GM12878 (cell line): ENCODE measurements around the gene KCNK13. TPM values are rescaled to one million over a fixed set of nuclear protein-coding genes. Genes with fewer than 3 reads are reported as not detected.
"Not testable (repeated sequence)": the region's sequence is repeated elsewhere in the genome, so short reads cannot be mapped to it uniquely, and the experiment has no call there.

Experiments used
- ATAC-seq: fragments of 200-7000 bp; cut with Tn5 transposase; 3 replicates; pipeline ENCODE4 v1.9.1; 2020; ENCODE audit warnings: mild to moderate bottlenecking, moderate library complexity
- BruUV-seq: library from RNA; stranded (reverse); fragments of 400-500 nt; replicated peaks from 2 replicates; lab custom pipeline; 2021; lab: Mats Ljungman, UMichigan
- CTCF ChIA-PET: fragments of 300-600 bp; sonication (Branson Sonifier 250); formaldehyde crosslinking; extraction: SDS; loops from one replicate; lab custom pipeline; 2021; ENCODE audit warnings: inconsistent platforms; lab: Yijun Ruan, JAX
- POLR2A ChIA-PET: fragments of 350-600 bp; formaldehyde crosslinking; extraction: SDS; loops from one replicate; lab custom pipeline; 2021; ENCODE audit warnings: inconsistent platforms; lab: Charles Lee
- RAD21 ChIA-PET: fragments of 300-600 bp; sonication (Branson Sonifier 250); formaldehyde crosslinking; loops from one replicate; lab custom pipeline; 2023; ENCODE audit warnings: antibody characterized with exemption; ENCODE audit not compliant: unreplicated experiment; lab: Charles Lee
- SMC1A ChIA-PET: fragments of 300-600 bp; sonication (Branson Sonifier 250); formaldehyde crosslinking; loops from one replicate; lab custom pipeline; 2023; ENCODE audit not compliant: unreplicated experiment, uncharacterized antibody; lab: Charles Lee
- DNase-seq: peaks from one replicate; pipeline ENCODE4 v3.0.0-alpha.2; 2011; ENCODE audit warnings: low read depth, low spot score
- FAIRE-seq: peaks from 3 replicates; lab custom pipeline; 2011; peaks lifted over from hg19 to GRCh38; lab: Jason Lieb, UNC
- H2AFZ ChIP-seq: 2 replicates; pipeline ENCODE4 v1.6.0; 2011; ENCODE audit warnings: low read depth, low read length, control low read depth; ENCODE audit not compliant: control insufficient read depth
- H3K27ac ChIP-seq: 2 replicates; pipeline ENCODE4 v1.5.1; 2011; ENCODE audit warnings: control low read depth; ENCODE audit not compliant: control insufficient read depth, insufficient read depth
- H3K27me3 ChIP-seq, 2 experiments: replicated peaks in 1 of 2; 2 replicates each; pipeline versions ENCODE4 v1.6.0 to v1.6.1; 2011; ENCODE audit warnings: low read length in 1 of 2; ENCODE audit not compliant: control insufficient read depth in 2 of 2, insufficient read depth in 2 of 2
- H3K36me3 ChIP-seq, 2 experiments: 2 replicates each; pipeline ENCODE4 v1.5.1; 2011; ENCODE audit warnings: low read length in 1 of 2; ENCODE audit not compliant: control insufficient read depth in 2 of 2, insufficient read depth in 2 of 2
- H3K4me1 ChIP-seq: 2 replicates; pipeline ENCODE4 v1.6.1; 2011; ENCODE audit warnings: mild to moderate bottlenecking, low read length, moderate library complexity, mixed read lengths; ENCODE audit not compliant: control insufficient read depth, insufficient read depth
- H3K4me2 ChIP-seq: 2 replicates; pipeline ENCODE4 v1.6.0; 2011; ENCODE audit warnings: control low read depth; ENCODE audit not compliant: control insufficient read depth, insufficient read depth
- H3K4me3 ChIP-seq: fragments of 200-600 bp; sonication (generic); 2 replicates; pipeline ENCODE4 v1.5.1; 2016
- H3K79me2 ChIP-seq: 2 replicates; pipeline ENCODE4 v1.6.0; 2011; ENCODE audit warnings: low read length; ENCODE audit not compliant: control insufficient read depth, insufficient read depth
- H3K9ac ChIP-seq: 2 replicates; pipeline ENCODE4 v1.8.0; 2011; ENCODE audit warnings: low read length, control low read depth, mixed read lengths; ENCODE audit not compliant: control insufficient read depth, insufficient read depth
- H3K9me3 ChIP-seq: replicated peaks from 3 replicates; pipeline ENCODE4 v1.5.1; 2011; ENCODE audit warnings: mild to moderate bottlenecking, low read length; ENCODE audit not compliant: control insufficient read depth, insufficient read depth
- H4K20me1 ChIP-seq: 2 replicates; pipeline ENCODE4 v1.6.0; 2011; ENCODE audit not compliant: control insufficient read depth, insufficient read depth
- RELA ChIP-seq: fragments of 450-650 bp; IDR thresholded peaks from 2 replicates; pipeline ENCODE4 v1.8.0; 2014; ENCODE audit warnings: borderline replicate concordance; ENCODE audit not compliant: partially characterized antibody
- REST ChIP-seq: IDR thresholded peaks from 2 replicates; pipeline ENCODE4 v1.6.1; 2012; ENCODE audit warnings: mild to moderate bottlenecking, low read depth, low read length
- SMAD5 ChIP-seq: IDR thresholded peaks from 2 replicates; pipeline ENCODE4 v1.6.1; 2016; ENCODE audit warnings: antibody characterized with exemption, low read depth
- SPI1 ChIP-seq: IDR thresholded peaks from 2 replicates; pipeline ENCODE4 v1.6.1; 2011; ENCODE audit warnings: low read depth, mild to moderate bottlenecking, low read length, moderate library complexity, borderline replicate concordance; ENCODE audit not compliant: insufficient read depth
- WGBS: methylation state at CpG from one replicate; pipeline ENCODE4 v1.1.6; 2016; ENCODE audit warnings: low lambda C conversion rate; ENCODE audit not compliant: insufficient replicate concordance, insufficient coverage; ENCODE audit errors: missing lambda C conversion rate; 5-methylcytosine and 5-hydroxymethylcytosine counted together
- in situ Hi-C: fragments of 300-500 bp; cut with MboI; formaldehyde crosslinking; loops from 9 replicates; pipeline ENCODE4 v1.14.3; 2018; ENCODE audit warnings: mixed read lengths
- intact Hi-C: fragments of 100-400 bp; cut with micrococcal nuclease; formaldehyde crosslinking; loops from one replicate; pipeline ENCODE4 v1.14.2; 2022; ENCODE audit not compliant: unreplicated experiment
- polyA plus RNA-seq, 11 experiments: library from polyadenylated mRNA; depleted of rRNA in 4 of 11; unstranded in 6 of 11; stranded (reverse) in 5 of 11; fragments of >200 nt; fragmentation: Nextera tagmentation in 4 of 11; fragmentation: Illumina TruSeq in 1 of 11; extraction: Ambion mirVana in 4 of 11; extraction: Trizol in 1 of 11; gene quantifications; 1 replicate in 1 of 11; 2 replicates in 10 of 11; pipeline versions ENCODE4 v1.2.1 to v1.2.3, GENCODE V29; 2011 to 2016; ENCODE audit warnings: inconsistent platforms in 2 of 11, missing spikeins in 2 of 11, low read depth in 1 of 11
- total RNA-seq, 4 experiments: library from RNA; depleted of rRNA in 3 of 4; stranded (reverse); fragments of >200 nt in 3 of 4; fragmentation: Illumina TruSeq in 1 of 4; extraction: Trizol in 1 of 4; gene quantifications; 2 replicates each; pipeline versions ENCODE4 v1.2.1 to v1.2.3, GENCODE V29; 2013 to 2021

KCNK13 gene
- total and polyA plus RNA-seq, 10 of the 15 experiments (the other 5 are each of a cell fraction or from before 2014, with no cell fraction given), result not detected

GRCh38 chr14:90087433-90087832, 25.6 kb downstream of the KCNK13 start:
- Histone ChIP-seq H3K9me3 (no peaks in the 10 kb centered on the region; the same call in 2 of the 3 replicates), H3K4me2 (0 out of 2 replicates have a peak overlapping the region, but pooled peaks have one; percentile 14), H3K27ac (no peak overlapping the region), H3K79me2 (no peaks in the 10 kb centered on the region), H3K36me3 (no peaks in the 10 kb centered on the region), H3K4me1 (no peaks in the 10 kb centered on the region), H3K9ac (no peak overlapping the region), H3K4me3 (no peak overlapping the region), H2AFZ (no peak overlapping the region), H4K20me1 (no peaks in the 10 kb centered on the region), H3K27me3 (no peaks in the 10 kb centered on the region; a peak in 1 of 4 replicates)
- TF ChIP-seq REST (no peak), SPI1 (peak; percentile 65; the same call in 1 of the 2 replicates)
- SMC1A ChIA-PET, result no interaction called here
- RAD21 ChIA-PET, result no interaction called here
- POLR2A ChIA-PET, result no interaction called here
- WGBS, result 36% methylated on average over 6 of the region's 6 CpGs
- no TSS peak for BruUV-seq
- in situ Hi-C loops (no loop called here), intact Hi-C loops (no loop called here)
- ATAC-seq (peak; percentile 48; the same call in 2 of the 3 replicates), DNase-seq (no peak), FAIRE-seq (peak; percentile 31)
- CTCF ChIA-PET, result no interaction called here

- RAD21 ChIA-PET, result no interaction called here
- DNase-seq (no peak), FAIRE-seq (no peak), ATAC-seq (no peak)
- Histone ChIP-seq H3K9ac (no peak overlapping the region), H3K27me3 (no peaks in the 10 kb centered on the region; a peak in 1 of 4 replicates), H4K20me1 (no peaks in the 10 kb centered on the region), H3K79me2 (no peaks in the 10 kb centered on the region), H3K4me1 (no peaks in the 10 kb centered on the region), H3K9me3 (no peaks in the 10 kb centered on the region; the same call in 2 of the 3 replicates), H3K36me3 (no peaks in the 10 kb centered on the region)
- 29% methylated on average over 2 of the region's 2 CpGs for WGBS
- in situ Hi-C loops, result no loop called here
- POLR2A ChIA-PET, result no interaction called here
- BruUV-seq, result no TSS peak
- no peak for TF ChIP-seq SMAD5
- TF ChIP-seq RELA, result no peak
- TF ChIP-seq, all 136 proteins: peak for 0
- no peak overlapping the region for H3K4me3 ChIP-seq
- H2AFZ ChIP-seq, result no peak overlapping the region
- no peak overlapping the region for H3K27ac ChIP-seq
- intact Hi-C loops, result no loop called here
- ChIA-PET CTCF (no interaction called here), SMC1A (no interaction called here)
- no peak overlapping the region for H3K4me2 ChIP-seq
Measured at GRCh38 chr14:90088176-90088575, 26.4 kb downstream of the KCNK13 start.

- H3K9me3 ChIP-seq, RAD21 ChIA-PET, H2AFZ ChIP-seq, H3K9ac ChIP-seq, H3K27ac ChIP-seq, POLR2A ChIA-PET, H3K4me2 ChIP-seq, ATAC-seq, H3K4me1 ChIP-seq, intact Hi-C loops, H3K36me3 ChIP-seq, in situ Hi-C loops, FAIRE-seq, SMC1A ChIA-PET, H3K79me2 ChIP-seq, H3K4me3 ChIP-seq, BruUV-seq, CTCF ChIA-PET, H3K27me3 ChIP-seq, H4K20me1 ChIP-seq, DNase-seq: not testable (repeated sequence)
- WGBS, result 14% methylated on average over 6 of the region's 6 CpGs
Measured at GRCh38 chr14:90089486-90089885, 27.7 kb downstream of the KCNK13 start.
